ENCODE measurements around the gene LMO2. TPM values are rescaled to one million over a fixed set of nuclear protein-coding genes. Genes with fewer than 3 reads are reported as not detected.

The LMO2 gene
- total RNA-seq, 6 donors from 2014 or later, result 7.3 to 58.5 (median 34.1) TPM

- TF ChIP-seq POLR2AphosphoS5 (IDR thresholded peaks at IDR 0.05) (no peak), CTCF (IDR thresholded peaks at IDR 0.05) (no peak), EP300 (IDR thresholded peaks at IDR 0.05) (no peak), POLR2A (IDR thresholded peaks at IDR 0.05) (no peak)
- 67 to 73% methylated on average over 7 of the region's 7 CpGs for WGBS, 2 donors
Observed at GRCh38 chr11:33863418-33864172, 28.3 kb downstream of the LMO2 start.

GRCh38 chr11:33861941-33862589 lies 29.8 kb downstream of the LMO2 start:
- Histone ChIP-seq H3K27me3 (no peaks in the 10 kb centered on the region), H3K4me1 (peaks cover 0 to 27% (median 23%) of the 10 kb centered on the region in 4 donors), H3K9me3 (no peaks in the 10 kb centered on the region), H3K4me3 (no peak overlapping the region), H3K27ac (peak overlapping the region in 2 of 4 donors; percentile 54 to 73), H3K36me3 (peaks cover 0 to 12% (median 0%) of the 10 kb centered on the region in 4 donors)
- no peak for ATAC-seq (ENCODE audit: low FRiP score in 2 of 2)
- TF ChIP-seq EP300 (IDR thresholded peaks at IDR 0.05), result no peak
- no peak for TF ChIP-seq POLR2A (IDR thresholded peaks at IDR 0.05)
- TF ChIP-seq CTCF (IDR thresholded peaks at IDR 0.05), result no peak
- TF ChIP-seq POLR2AphosphoS5 (IDR thresholded peaks at IDR 0.05), result no peak
- no peak for DNase-seq
- WGBS, 2 donors, result 65 to 77% methylated on average over 5 to 6 of the region's 6 CpGs

More at GRCh38 chr11:33863418-33864172, 28.3 kb downstream of the LMO2 start:
- H3K9me3 ChIP-seq, result no peaks in the 10 kb centered on the region
- peak overlapping the region in 2 of 4 donors; percentile 35 to 73 for H3K27ac ChIP-seq
- no peaks in the 10 kb centered on the region for H3K27me3 ChIP-seq
- H3K4me1 ChIP-seq, result peaks cover 0 to 36% (median 25%) of the 10 kb centered on the region in 4 donors
- H3K36me3 ChIP-seq, result peaks cover 0 to 12% (median 0%) of the 10 kb centered on the region in 4 donors
- DNase-seq (no peak), ATAC-seq (ENCODE audit: low FRiP score in 2 of 2) (no peak)
- H3K4me3 ChIP-seq, result no peak overlapping the region

GRCh38 chr11:33861386-33861785 lies 30.5 kb downstream of the LMO2 start:
- Histone ChIP-seq H3K4me3 (no peak overlapping the region), H3K27ac (peak overlapping the region in 2 of 4 donors; percentile 38 to 73), H3K4me1 (peaks cover 0 to 27% (median 20%) of the 10 kb centered on the region in 4 donors), H3K27me3 (no peaks in the 10 kb centered on the region), H3K9me3 (no peaks in the 10 kb centered on the region), H3K36me3 (peaks cover 0 to 15% (median 0%) of the 10 kb centered on the region in 4 donors)
- no peak for DNase-seq
- no peak for ATAC-seq (ENCODE audit: low FRiP score in 2 of 2)
- TF ChIP-seq EP300 (IDR thresholded peaks at IDR 0.05) (no peak), POLR2A (IDR thresholded peaks at IDR 0.05) (no peak), POLR2AphosphoS5 (IDR thresholded peaks at IDR 0.05) (no peak), CTCF (IDR thresholded peaks at IDR 0.05) (no peak)
- 55 to 71% methylated on average over 6 of the region's 6 CpGs for WGBS, 2 donors

GRCh38 chr11:33860926-33861325 lies 30.9 kb downstream of the LMO2 start:
- Histone ChIP-seq H3K4me3 (no peak overlapping the region), H3K27me3 (no peaks in the 10 kb centered on the region), H3K36me3 (peaks cover 0 to 19% (median 0%) of the 10 kb centered on the region in 4 donors), H3K27ac (peak overlapping the region in 2 of 4 donors; percentile 38 to 51), H3K9me3 (no peaks in the 10 kb centered on the region), H3K4me1 (peaks cover 0 to 27% (median 19%) of the 10 kb centered on the region in 4 donors)
- no peak for DNase-seq
- WGBS, 2 donors, result 47 to 59% methylated on average over 2 to 5 of the region's 5 CpGs
- no peak for TF ChIP-seq POLR2AphosphoS5 (IDR thresholded peaks at IDR 0.05)
- TF ChIP-seq POLR2A (IDR thresholded peaks at IDR 0.05), result no peak
- no peak for TF ChIP-seq EP300 (IDR thresholded peaks at IDR 0.05)
- no peak for TF ChIP-seq CTCF (IDR thresholded peaks at IDR 0.05)
- ATAC-seq (ENCODE audit: low FRiP score in 2 of 2), result no peak
